HepG2 (cell line): ENCODE data around the gene OPN1MW3. TPM values are rescaled to one million over a fixed set of nuclear protein-coding genes. Genes with fewer than 3 reads are reported as not detected.

Experiments used
- ATAC-seq: fragments of 200-7000 bp; cut with Tn5 transposase; 3 replicates; pipeline ENCODE4 v1.9.1; 2020; ENCODE audit warnings: mild to moderate bottlenecking, moderate library complexity
- BruUV-seq: library from RNA; stranded (reverse); fragments of 400-500 nt; replicated peaks from 2 replicates; lab custom pipeline; 2021; lab: Mats Ljungman, UMichigan
- CTCF ChIA-PET: fragments of 300-600 bp; formaldehyde crosslinking; extraction: SDS; loops from one replicate; lab custom pipeline; 2021; ENCODE audit warnings: low total read pairs, inconsistent platforms, low intra/inter-chr PET ratio; lab: Yijun Ruan, JAX
- POLR2A ChIA-PET: fragments of 350-600 bp; sonication (Branson Sonifier 250); formaldehyde crosslinking; loops from one replicate; lab custom pipeline; 2020; ENCODE audit warnings: antibody characterized with exemption, inconsistent platforms; lab: Yijun Ruan, JAX
- DNase-seq: peaks from one replicate; pipeline ENCODE4 v3.0.0-alpha.2; 2015; ENCODE audit warnings: low spot score
- FAIRE-seq: peaks from 3 replicates; lab custom pipeline; 2011; peaks lifted over from hg19 to GRCh38; lab: Jason Lieb, UNC
- H2AFZ ChIP-seq: one replicate; pipeline ENCODE4 v1.6.1; 2011; ENCODE audit warnings: low read length, inconsistent platforms
- H3K27ac ChIP-seq: fragments of 300-600 bp; 3 replicates; pipeline ENCODE4 v1.8.0; 2011; ENCODE audit warnings: mixed run types, mild to moderate bottlenecking, mixed read lengths, low read length, inconsistent platforms; ENCODE audit not compliant: insufficient read depth; ENCODE audit errors: extremely low read length
- H3K27me3 ChIP-seq, 2 experiments: fragments of 200-600 bp in 1 of 2; 2 replicates in 1 of 2; 3 replicates in 1 of 2; pipeline versions ENCODE4 v1.6.0 to v1.8.0; 2011; ENCODE audit warnings: low read length in 2 of 2, mild to moderate bottlenecking in 2 of 2, moderate library complexity in 2 of 2, inconsistent platforms in 1 of 2; ENCODE audit not compliant: insufficient read depth in 2 of 2, control insufficient read depth in 1 of 2
- H3K36me3 ChIP-seq, 2 experiments: fragments of 200-600 bp in 1 of 2; replicated peaks in 1 of 2; 2 replicates in 1 of 2; 3 replicates in 1 of 2; pipeline versions ENCODE4 v1.5.1 to v1.8.0; 2011; ENCODE audit warnings: low read length in 2 of 2, inconsistent platforms in 1 of 2; ENCODE audit not compliant: insufficient read depth in 2 of 2, control insufficient read depth in 1 of 2
- H3K4me1 ChIP-seq: 2 replicates; pipeline ENCODE4 v1.5.1; 2012; ENCODE audit warnings: low read length, inconsistent platforms; ENCODE audit not compliant: insufficient read depth
- H3K4me2 ChIP-seq: 2 replicates; pipeline ENCODE4 v1.6.0; 2011; ENCODE audit warnings: low read depth, low read length, inconsistent platforms
- H3K4me3 ChIP-seq, 3 experiments: fragments of 200-600 bp in 1 of 3; sonication (generic), shearing (Covaris generic) in 1 of 3; replicated peaks in 1 of 3; 2 replicates each; pipeline ENCODE4 v1.5.1; 2011 to 2016; ENCODE audit warnings: low read length in 3 of 3, inconsistent platforms in 2 of 3, low read depth in 2 of 3, mild to moderate bottlenecking in 2 of 3, control low read depth in 1 of 3, mixed read lengths in 1 of 3; ENCODE audit not compliant: insufficient read depth in 1 of 3
- H3K79me2 ChIP-seq: one replicate; pipeline ENCODE4 v1.6.1; 2011; ENCODE audit warnings: low read length, inconsistent platforms; ENCODE audit not compliant: insufficient read depth
- H3K9ac ChIP-seq: 2 replicates; pipeline ENCODE4 v1.6.0; 2011; ENCODE audit warnings: mild to moderate bottlenecking, low read depth, low read length, inconsistent platforms; ENCODE audit not compliant: insufficient read depth
- H3K9me3 ChIP-seq: 2 replicates; pipeline ENCODE4 v1.5.1; 2012; ENCODE audit warnings: mild to moderate bottlenecking, low read length
- H4K20me1 ChIP-seq: 2 replicates; pipeline ENCODE4 v1.6.0; 2011; ENCODE audit warnings: inconsistent platforms, mild to moderate bottlenecking, low read length, moderate library complexity; ENCODE audit not compliant: insufficient read depth
- HIVEP1 ChIP-seq: sonication (generic); formaldehyde crosslinking; IDR thresholded peaks from 2 replicates; pipeline ENCODE4 v1.4.0; 2020; ENCODE audit warnings: mild to moderate bottlenecking, missing genetic modification reagents
- WGBS: methylation state at CpG from one replicate; pipeline ENCODE4 v1.1.6; 2017; ENCODE audit warnings: low lambda C conversion rate; 5-methylcytosine and 5-hydroxymethylcytosine counted together
- in situ Hi-C: cut with HindIII; loops from 2 replicates; pipeline ENCODE4 v1.10.0; 2017; ENCODE audit warnings: low pct_unique_long_range_greater_than_20kb; ENCODE audit not compliant: extremely low pct_ligation_motif_present
- intact Hi-C: fragments of 100-400 bp; cut with micrococcal nuclease; formaldehyde crosslinking; loops from one replicate; pipeline ENCODE4 v1.10.0; 2022; ENCODE audit not compliant: unreplicated experiment
- polyA plus RNA-seq, 8 experiments: library from polyadenylated mRNA; depleted of rRNA in 3 of 8; stranded (reverse) in 7 of 8; unstranded in 1 of 8; fragments of >200 nt; fragmentation: Illumina TruSeq in 4 of 8; extraction: Trizol in 4 of 8; gene quantifications; 2 replicates each; pipeline versions ENCODE4 v1.2.1 to v1.2.3, GENCODE V29; 2011 to 2016; ENCODE audit warnings: low read depth in 4 of 8, missing spikeins in 1 of 8, mixed read lengths in 1 of 8; ENCODE audit not compliant: insufficient read depth in 1 of 8
- total RNA-seq, 5 experiments: library from RNA; depleted of rRNA; stranded (reverse); fragments of >200 nt; fragmentation: Illumina TruSeq; extraction: Trizol; gene quantifications; 2 replicates each; pipeline ENCODE4 v1.2.3, GENCODE V29; 2016; ENCODE audit warnings: low read depth in 1 of 5
- TF ChIP-seq, protein P1 (sequence below): sonication (generic); formaldehyde crosslinking; IDR thresholded peaks from 2 replicates; pipeline ENCODE4 v1.5.0; 2020; ENCODE audit warnings: missing genetic modification reagents
- TF ChIP-seq, protein P2 (sequence below): sonication (generic); formaldehyde crosslinking; IDR thresholded peaks from 2 replicates; pipeline ENCODE4 v1.8.1; 2023; ENCODE audit warnings: missing genetic modification reagents, inconsistent platforms, borderline replicate concordance
- TF ChIP-seq, protein P3 (sequence below): fragments of 450-650 bp; IDR thresholded peaks from 2 replicates; pipeline ENCODE4 v1.6.1; 2016

The OPN1MW3 gene
- total and polyA plus RNA-seq, 2 of the 13 experiments (the other 11 are each of a cell fraction or from before 2014, with no cell fraction given) = not detected

DNA sequence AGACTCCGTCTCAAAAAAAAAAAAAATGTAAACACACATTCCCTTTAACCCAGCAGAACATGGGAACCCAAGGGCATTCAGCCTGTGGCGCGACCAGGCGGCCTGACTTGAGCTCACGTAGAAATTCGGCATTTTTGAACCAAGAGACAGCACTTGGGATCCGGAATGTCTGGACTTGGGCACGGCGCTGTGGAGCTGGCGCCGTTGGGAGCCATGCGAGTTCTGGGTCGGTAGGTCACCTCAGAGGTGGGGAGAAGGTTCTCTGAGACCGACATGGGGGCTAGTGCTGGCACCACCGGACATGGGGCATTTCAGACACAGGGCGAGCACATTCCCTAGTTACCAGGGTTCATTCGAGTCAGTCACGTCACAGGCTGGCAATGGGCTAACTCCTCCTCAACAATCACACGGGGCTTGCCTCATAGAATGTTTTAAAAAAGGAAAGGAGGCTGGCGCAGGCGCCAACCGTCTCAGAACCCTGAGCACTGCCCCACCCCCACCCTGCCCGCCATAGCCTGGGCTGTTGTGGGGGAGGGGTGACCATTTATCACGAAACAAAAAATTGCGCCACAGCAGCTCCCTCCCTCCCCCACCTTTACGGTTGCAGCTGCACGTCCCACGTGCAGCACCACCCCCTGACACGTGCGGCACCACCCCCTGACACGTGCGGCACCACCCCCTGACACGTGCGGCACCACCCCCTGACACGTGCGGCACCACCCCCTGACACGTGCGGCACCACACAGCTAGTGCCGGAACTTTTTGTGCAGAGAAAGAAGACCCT is 37.6 kb downstream of the OPN1MW3 start, which contains the start of gene TEX28:
TEX28 (minus strand) TSS at position 334 of the 784 bp plus-strand sequence. CDS start 3,007 bp downstream, outside the sequence.
- Histone ChIP-seq H4K20me1 (no peaks in the 10 kb centered on the region), H3K79me2 (no peaks in the 10 kb centered on the region), H3K27me3 (no peaks in the 10 kb centered on the region; a peak in 1 of 5 replicates), H3K4me1 (no peaks in the 10 kb centered on the region), H3K9ac (no peak within 1 kb of the TSS), H3K27ac (no peak within 1 kb of the TSS), H3K36me3 (no peaks in the 10 kb centered on the region), H2AFZ (no peak within 1 kb of the TSS), H3K4me2 (no peak within 1 kb of the TSS), H3K9me3 (no peaks in the 10 kb centered on the region), H3K4me3 (no peak within 1 kb of the TSS)
- in situ Hi-C loops = no loop called here
- ATAC-seq (no peak), FAIRE-seq (no peak), DNase-seq (no peak)
- POLR2A ChIA-PET = no interaction called here
- intact Hi-C loops = no loop called here
- BruUV-seq = no TSS peak
- CTCF ChIA-PET = no interaction called here
- WGBS = 62% methylated on average over 9 of the region's 39 CpGs
- TF ChIP-seq HIVEP1 (CRISPR knock-in tag) = no peak
- TF ChIP-seq, protein P1, sequence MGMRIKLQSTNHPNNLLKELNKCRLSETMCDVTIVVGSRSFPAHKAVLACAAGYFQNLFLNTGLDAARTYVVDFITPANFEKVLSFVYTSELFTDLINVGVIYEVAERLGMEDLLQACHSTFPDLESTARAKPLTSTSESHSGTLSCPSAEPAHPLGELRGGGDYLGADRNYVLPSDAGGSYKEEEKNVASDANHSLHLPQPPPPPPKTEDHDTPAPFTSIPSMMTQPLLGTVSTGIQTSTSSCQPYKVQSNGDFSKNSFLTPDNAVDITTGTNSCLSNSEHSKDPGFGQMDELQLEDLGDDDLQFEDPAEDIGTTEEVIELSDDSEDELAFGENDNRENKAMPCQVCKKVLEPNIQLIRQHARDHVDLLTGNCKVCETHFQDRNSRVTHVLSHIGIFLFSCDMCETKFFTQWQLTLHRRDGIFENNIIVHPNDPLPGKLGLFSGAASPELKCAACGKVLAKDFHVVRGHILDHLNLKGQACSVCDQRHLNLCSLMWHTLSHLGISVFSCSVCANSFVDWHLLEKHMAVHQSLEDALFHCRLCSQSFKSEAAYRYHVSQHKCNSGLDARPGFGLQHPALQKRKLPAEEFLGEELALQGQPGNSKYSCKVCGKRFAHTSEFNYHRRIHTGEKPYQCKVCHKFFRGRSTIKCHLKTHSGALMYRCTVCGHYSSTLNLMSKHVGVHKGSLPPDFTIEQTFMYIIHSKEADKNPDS = no peak
- TF ChIP-seq, protein P2, sequence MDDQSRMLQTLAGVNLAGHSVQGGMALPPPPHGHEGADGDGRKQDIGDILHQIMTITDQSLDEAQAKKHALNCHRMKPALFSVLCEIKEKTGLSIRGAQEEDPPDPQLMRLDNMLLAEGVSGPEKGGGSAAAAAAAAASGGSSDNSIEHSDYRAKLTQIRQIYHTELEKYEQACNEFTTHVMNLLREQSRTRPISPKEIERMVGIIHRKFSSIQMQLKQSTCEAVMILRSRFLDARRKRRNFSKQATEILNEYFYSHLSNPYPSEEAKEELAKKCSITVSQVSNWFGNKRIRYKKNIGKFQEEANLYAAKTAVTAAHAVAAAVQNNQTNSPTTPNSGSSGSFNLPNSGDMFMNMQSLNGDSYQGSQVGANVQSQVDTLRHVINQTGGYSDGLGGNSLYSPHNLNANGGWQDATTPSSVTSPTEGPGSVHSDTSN (CRISPR knock-in tag) = no peak
- TF ChIP-seq, protein P3, sequence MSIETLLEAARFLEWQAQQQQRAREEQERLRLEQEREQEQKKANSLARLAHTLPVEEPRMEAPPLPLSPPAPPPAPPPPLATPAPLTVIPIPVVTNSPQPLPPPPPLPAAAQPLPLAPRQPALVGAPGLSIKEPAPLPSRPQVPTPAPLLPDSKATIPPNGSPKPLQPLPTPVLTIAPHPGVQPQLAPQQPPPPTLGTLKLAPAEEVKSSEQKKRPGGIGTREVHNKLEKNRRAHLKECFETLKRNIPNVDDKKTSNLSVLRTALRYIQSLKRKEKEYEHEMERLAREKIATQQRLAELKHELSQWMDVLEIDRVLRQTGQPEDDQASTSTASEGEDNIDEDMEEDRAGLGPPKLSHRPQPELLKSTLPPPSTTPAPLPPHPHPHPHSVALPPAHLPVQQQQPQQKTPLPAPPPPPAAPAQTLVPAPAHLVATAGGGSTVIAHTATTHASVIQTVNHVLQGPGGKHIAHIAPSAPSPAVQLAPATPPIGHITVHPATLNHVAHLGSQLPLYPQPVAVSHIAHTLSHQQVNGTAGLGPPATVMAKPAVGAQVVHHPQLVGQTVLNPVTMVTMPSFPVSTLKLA = peak; percentile 87
